ENCODE results near the gene PUM2.

Gene PUM2

DNA sequence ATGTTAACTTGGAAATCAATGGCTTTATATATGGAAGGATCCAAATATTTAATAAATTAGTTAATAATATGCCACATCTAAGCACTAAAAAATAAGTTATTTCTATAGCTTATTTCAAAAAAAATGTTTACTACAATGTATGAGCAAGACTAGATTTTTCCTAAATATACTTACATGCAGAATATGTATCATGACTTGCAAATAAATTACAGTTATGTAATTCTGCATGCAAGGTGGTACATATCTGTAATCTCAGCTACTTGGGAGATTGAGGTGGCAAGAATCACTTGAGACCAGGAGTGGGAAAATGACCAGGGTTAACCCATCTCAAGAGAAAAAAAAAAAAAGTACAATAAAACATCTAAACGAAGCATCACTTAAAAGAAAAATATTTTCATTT lies 11.6 kb downstream of the PUM2 start:
- DNase-seq (ENCODE audit: low read depth) = no peak

DNA sequence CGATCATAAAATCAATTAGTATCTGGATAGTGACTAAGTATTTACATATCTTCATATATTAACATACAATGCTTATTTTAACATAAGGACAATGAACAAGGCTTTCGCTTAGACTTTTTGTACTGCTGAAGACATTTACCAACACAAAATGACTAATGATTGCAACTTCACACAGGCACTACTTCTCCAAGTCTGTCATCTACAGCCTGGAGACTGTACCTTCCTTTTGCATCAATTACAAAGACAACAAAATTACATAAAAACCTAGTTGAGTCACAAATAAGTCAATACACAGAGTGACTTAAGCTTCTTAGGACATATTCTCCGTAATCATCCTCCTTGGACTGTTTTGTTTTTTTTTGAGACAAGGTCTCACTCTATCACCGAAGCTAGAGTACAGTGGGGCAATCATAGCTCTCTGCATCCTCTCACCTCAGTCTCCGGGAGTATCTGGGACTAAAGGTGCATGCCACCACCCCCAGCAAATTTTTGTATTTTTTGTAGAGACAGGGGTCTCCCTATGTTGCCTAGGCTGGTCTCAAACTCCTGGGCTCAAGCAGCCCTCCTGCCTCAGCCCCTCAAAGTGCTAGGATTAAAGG lies 15.9 kb downstream of the PUM2 start:
- DNase-seq (ENCODE audit: low read depth) = no peak

DNA sequence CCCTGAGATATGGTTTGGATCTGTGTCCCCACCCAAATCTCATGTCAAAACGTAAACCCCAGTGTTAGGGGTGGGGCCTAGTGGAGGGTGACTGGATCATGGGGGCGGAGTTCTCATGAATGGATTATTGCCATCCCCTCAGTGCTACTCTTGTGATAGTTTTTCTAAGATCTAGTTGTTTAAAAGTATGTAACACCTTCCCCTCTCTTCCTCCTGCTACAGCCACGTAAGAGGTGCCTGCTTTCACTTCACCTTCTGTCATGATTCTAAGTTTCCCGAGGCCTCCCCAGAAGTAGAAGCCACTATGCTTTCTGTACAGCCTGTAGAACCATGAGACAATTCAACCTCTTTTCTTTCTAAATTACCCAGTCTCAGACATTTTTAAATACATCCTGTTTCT lies 16.9 kb downstream of the PUM2 start:
- no peak for DNase-seq (ENCODE audit: low read depth)

DNA sequence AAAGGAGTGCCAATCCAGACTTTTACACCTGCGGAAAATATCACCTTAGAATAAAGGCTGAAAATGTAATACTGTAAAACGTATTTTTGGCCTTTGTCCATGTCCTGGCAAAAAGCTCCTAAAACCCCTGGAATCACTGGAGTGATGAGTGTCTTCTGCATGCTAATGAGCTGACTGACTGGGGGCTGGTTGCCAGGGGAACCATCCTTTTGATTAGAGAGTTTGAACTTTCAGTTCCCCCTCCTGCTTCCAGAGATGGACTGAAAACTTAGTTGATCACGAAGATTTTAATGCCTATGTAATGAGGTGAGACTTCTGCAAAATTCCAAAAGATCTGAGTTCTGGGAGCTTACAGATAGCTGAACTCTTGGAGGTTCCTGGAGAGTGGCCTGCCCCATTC lies 20.5 kb downstream of the PUM2 start:
- no peak for DNase-seq (ENCODE audit: low read depth)

DNA sequence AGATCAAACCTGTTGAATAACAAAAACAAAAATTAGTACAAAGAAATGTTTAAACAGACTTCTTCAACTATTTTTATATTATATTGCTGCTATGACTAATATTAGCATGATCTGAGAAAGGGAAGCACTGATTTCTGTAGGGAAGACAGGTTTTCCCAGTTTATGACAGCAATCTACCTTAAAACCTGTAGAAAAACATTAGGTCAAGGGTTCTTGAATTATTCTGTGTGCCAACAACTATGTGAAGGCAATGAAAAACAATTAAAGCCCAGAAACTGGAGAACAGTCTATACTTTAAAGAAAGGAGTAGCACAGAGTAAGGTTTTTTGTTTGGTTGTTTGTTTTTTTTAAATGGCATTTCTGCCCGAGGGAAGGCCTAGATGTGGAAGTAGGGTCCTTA lies 23.3 kb downstream of the PUM2 start:
- no peak for DNase-seq (ENCODE audit: low read depth)

DNA sequence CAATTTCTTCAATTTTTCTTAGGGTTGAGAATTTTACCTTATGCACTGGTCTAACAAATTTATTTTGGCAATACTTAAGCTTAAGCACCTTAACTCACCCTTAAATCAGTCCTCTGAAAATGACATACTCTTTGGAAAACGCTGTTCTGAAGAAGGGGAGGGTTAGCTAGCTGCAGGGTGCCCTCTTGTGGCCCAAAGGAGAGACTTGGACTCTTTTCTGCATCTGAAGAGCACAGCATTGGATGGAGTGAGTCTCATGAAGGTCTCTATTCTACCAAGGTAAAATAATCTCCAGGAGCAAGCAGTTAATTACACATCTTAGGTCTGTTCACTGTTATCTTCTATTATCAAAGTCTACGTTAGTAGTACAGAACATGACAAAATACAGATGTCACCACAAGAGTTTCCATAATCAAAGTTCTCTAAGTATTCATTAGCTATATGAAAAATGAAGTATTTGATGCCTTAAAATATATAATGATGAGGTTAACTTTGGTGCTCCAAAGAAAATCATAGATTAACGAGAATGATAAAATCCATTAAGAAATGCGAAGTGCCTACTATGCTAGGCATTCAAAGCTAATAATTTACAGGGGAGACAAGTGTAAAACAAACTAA lies 24.4 kb downstream of the PUM2 start:
- peak; percentile 33 for DNase-seq (ENCODE audit: low read depth)

DNA sequence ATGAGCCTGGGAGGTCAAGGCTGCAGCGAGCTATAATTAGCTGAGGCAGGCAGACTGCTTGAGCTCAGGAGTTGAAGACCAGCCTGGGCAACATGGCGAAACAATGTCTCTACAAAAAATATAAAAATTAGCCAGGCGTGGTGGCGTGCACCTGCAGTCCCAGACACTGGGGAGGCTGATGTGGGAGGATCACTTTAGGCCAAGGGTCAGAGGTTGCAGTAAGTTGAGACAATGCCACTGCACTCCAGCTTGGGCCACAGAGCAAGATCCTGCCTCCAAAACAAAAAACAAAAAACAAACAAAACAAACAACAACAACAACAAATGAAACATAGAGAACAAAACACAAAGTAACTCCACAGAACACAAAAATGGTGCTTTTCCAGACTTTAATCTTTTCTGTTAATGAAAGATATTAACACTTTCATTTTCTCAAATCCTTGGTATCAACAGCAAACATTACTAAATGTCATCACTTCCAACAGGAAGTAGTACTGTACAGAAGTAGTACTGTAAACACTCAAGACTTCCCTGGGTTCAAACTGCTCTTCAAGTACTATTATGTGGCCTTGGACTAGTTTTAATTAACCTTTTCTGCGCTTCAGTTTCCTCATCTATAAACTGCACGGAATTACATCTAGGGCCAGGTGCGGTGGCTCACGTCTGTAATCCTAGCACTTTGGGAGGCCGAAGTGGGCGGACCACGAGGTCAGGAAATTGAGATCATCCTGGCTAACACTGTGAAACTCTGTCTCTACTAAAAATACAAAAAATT lies 27.9 kb downstream of the PUM2 start:
- DNase-seq (ENCODE audit: low read depth) = no peak

DNA sequence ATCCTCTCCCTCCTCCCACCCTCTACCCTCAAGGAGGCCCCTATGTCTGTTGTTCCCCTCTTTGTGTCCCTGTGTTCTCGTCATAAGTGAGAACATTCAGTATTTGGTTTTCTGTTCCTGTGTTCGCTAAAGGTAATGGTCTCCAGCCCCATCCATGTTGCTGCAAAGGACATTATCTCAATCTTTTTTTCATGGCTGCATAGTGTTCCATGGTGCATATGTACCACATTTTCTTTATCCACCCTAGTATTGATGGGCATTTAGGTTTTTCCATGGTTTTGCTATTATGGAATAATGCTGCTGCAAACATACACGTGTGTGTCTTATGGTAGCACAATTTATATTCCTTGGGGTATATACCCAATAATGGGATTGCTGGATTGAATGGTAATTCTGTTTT lies 33.0 kb downstream of the PUM2 start:
- no peak for DNase-seq (ENCODE audit: low read depth)

DNA sequence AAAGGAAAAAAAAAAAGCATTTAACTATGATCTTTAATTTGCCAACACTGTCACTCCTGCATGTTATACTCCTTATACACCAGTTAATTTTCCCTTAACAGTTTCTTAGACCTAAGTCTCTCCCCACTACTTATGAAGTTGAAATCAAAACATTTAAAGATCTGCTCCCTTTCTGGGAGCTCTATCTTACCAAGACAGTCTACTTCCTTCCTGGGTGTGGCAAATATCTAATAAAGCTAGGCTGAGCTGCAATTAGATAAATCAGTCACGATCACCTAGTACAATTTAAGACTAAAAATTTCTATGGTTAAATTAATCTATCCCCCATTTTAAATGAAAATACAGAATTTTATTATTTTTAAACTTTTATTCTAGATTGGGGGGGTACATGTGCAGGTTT lies 33.4 kb downstream of the PUM2 start:
- no peak for DNase-seq (ENCODE audit: low read depth)

DNA sequence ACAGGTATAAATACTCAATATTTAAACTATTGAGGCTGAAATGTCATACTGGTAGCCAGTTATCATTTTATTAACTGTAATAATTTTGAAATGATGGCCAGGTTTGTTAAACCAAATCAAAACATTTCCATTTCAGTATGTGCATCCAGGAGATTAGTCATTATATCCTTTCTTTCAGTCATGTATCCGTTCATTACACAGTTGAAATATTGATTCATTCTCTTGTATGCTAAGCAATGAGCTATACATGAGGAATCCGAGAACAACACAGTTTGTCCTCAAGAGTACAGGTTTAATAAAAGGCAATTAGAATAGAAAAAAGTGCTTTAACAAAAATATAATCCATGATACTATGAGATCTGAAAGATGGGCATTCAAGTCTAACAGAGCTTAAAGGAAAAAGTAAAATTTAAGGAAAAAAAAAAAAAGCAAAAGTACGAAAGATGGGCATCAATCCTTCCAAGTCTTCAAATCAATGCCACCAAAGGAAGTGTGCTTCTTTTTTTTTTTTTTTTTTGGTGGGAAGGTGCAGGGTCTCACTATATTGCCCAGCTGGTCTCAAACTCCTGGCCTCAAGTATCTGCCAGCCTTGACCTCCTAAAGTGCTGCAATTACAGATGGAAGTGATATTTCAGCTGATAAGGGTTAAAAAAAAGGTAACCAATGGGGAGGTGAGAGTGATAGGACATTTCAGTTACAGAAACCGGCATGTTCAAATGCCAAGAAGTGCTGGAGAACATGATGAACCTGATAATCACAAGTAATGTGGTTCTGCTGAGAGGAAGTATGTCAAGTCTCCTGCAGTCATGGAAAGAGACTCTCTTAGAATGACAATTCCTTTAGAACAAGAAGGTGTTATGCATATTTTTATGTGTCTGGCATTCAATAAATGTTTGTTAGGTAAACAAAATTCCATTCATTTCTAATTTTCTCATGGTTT lies 35.8 kb downstream of the PUM2 start:
- no peak for DNase-seq (ENCODE audit: low read depth)

DNA sequence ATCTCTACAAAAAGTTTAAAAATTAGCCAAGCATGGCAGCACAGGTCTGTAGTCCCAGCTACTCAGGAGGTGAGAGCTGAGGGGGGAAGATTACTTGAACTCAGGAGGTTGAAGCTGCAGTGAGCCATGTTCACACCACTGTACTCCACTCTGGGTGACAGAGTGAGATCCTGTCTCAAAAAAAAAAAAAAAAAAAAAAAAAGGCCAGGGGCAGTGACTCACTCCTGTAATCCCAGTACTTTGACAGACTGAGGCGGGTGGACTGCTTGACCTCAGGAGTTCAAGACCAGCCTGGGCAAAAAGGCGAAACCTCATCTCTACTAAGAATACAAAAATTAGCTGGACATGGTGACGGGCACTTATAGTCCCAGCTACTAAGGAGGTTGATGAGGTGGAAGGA lies 37.0 kb downstream of the PUM2 start:
- DNase-seq (ENCODE audit: low read depth) = no peak

DNA sequence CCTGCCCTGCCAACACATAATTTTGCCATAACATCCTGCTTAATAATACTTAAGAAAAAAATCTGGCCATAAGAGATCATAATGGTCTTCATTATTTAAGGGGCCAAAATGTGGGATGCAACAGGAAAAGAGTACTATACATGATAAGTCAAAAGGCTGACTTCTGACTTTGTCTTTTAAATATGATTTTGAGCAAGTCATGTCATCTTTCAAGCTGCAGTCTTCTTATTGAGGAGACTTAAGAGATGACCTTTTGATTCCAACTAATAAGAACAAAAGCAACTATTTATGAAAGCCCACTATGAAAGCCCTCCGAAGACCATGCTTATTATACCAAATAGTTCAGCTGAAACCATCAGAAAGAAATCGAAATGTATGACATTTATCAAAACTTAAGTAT lies 41.6 kb downstream of the PUM2 start:
- no peak for DNase-seq (ENCODE audit: low read depth)

DNA sequence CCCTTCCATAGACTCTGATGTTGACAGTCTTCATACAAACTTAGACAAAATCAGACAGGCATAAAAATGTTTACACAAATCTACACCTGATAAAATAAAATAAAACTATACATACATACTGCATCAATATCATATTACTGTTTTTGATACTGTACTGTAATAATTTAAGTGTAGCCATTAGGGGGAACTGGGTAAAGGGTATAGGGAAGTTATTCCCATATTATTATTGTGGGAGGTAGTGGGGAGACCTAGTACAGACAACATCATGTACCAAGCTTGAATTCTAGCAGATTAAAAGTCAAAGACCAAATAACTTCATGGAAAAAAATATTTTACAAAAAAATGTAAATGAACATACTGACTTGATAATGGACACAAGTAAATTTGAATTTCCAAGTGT lies 43.3 kb downstream of the PUM2 start:
- DNase-seq (ENCODE audit: low read depth) = no peak

DNA sequence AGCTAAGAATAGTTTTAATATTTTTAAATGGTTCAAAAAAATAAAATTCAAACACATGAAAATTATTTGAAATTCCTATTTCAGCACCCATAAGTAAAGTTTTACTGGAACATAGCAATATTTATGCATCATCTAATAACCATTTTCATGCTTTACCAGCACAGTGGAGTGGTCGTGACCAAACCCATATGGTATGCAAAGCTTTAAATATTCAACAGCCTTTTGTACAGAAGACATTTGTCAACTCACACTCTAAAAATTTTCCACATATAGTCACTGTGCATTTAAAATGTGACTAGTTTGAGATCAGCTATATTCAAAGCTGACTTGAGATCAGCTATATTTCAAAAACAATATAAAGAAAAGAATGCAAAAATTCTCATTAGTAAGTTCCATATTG lies 46.2 kb downstream of the PUM2 start:
- DNase-seq (ENCODE audit: low read depth) = no peak

DNA sequence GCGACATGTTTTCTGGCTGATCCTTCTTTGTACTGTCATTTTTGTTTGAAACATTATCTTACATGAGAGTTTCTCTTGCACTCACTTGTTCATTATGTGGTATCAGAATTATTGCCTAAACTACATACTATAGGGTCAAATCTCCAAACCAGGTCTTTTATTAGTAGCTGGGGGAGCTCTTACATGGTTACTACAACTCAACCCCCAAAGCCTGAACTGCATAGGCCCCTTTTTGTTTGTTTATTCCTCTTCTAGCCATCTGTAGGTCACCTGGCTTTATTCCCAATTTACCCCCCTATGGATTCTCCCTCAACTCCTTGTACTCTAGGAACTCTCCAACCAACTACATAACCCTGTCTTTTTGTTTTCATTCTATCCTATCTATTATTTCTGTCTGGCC lies 46.7 kb downstream of the PUM2 start:
- no peak for DNase-seq (ENCODE audit: low read depth)

DNA sequence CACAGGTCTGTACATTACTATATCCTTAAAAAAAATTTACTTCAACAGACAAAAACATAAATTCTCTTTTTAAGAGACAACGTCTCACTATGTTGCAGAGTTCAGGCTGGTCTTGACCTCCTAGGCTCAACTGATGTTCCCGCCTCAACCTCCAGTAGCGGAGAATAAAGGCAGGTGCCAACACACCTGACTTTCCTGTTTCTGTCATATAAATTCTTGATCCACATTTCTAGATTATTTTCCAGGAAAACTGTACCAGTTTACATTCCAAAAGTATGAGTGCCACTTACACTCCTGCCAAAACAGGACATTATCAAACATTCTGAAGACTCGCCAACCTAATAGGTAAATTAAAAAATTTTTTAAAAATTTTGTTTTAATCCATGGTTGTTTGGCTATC lies 48.6 kb downstream of the PUM2 start:
- DNase-seq (ENCODE audit: low read depth) = no peak

DNA sequence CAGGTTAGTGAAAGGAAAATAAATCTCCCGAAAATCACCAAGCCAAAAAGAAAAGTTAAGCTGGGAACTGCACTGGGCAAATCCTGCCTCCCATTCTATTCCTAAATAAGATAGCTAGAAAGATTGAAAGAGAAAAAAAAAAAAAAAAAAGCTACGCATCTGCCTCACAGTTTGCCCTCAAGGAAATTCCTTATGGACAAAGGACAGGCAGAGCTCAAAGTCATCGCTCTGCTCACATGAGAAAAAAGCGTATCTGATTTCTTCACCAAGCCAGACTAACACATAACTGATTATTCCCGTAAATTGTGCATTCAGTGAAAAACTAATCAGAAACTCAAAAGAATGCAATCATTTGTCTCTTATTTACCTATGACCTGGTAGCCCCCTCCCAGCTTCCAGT lies 50.0 kb downstream of the PUM2 start:
- no peak for DNase-seq (ENCODE audit: low read depth)

DNA sequence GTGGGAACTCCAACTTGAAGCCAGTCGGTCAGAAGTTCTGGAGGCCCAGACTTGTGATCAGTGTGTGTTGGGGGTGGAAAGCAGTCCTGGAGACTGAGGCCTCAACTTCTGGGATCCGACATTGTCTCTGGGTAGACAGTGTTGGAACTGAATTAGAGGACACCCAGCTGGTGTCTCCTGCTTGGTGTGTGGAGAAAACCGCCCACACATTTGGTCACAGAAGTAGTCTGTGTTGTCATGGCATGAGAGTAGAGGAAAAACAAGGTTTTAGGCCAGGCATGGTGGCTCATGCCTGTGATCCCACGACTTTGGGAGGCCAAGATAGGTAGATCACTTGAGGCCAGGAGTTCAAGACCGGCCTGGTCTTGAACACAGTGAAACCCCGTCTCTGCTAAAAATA lies 51.5 kb downstream of the PUM2 start:
- DNase-seq (ENCODE audit: low read depth) = no peak

DNA sequence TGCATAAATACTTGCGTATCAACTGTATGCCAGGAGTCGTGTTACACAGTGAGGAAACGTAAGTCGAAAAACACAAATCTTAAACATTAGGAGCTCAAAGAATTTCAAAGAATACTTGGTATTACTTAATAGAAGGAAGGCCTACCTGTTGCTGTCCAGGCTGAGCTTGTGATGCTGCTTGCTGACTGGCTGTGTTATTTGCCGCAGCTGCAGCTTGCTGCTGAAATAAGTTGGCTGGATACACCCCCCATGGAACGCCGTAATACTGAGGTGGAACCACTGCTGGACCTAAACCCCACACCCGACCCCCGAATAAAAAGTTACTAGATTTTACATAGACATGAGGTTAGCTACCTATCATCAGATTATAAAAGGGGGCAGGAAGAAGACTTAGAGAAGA lies 56.4 kb downstream of the PUM2 start:
- DNase-seq (ENCODE audit: low read depth) = no peak

DNA sequence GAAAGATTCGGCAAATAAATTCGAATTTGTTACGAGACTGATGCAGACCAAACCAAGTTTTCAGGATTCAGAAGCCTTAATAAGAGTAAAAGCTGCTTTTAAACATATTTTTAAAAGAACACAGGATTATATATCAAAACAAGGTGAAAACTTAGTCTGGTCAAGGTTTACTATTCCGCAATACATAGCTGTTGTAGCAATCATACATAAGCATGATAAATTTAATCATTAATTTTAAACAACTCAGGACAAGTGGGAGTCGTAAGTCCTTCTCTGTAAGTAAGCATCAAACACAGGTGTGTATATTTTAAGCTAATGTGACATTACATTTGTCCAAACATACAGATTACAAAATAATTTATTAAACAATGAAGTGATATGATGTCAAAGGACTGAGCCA lies 57.7 kb downstream of the PUM2 start:
- DNase-seq (ENCODE audit: low read depth) = no peak

DNA sequence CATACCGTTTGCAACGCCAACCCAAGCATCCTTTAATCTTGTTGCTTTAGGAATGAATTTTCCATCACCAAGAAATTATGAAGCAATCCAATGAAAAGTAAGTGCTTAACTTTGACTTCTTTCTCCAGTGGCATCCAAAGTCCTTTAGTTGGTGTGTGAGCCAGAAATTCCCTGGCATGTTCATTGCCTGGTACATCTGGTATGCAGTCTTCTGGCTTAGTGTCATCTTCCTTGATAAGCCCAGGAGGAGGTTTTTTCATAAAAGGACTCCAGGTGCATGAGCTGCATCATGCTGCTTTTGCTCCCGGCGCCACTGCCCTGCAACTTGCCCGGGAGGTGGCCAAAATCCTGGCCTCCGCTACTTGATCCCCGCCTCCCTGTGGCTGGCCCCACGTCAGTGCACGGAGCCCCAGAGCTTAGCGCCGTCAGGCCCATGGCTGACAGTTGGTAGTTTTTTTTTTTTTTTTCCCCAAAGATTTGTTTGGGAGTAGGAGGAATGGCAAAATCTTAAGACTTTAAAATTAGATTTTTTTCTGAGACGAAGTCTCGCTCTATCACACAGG lies 58.7 kb downstream of the PUM2 start:
- no peak for DNase-seq (ENCODE audit: low read depth)

DNA sequence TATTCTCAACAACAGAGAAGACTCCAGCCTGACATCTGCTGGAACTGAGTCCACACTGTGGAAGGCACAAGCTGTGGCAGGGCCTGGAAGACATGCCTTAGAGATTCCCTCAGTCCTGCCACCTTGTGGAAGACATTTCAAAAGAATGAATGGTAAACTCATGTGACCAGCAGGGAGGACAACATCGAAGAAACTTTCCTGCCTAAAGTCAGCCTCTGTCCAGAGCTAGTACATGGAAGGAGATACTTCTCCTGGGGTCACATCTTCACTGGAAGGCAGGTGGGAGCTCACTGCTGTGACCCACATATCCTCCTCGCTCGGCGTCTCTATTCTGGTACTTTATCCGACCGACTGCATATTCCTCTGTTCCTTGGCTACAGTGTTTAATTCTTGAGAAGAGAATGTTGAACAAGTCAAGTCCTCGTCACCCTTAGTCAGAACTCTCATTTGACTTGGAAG lies 59.5 kb downstream of the PUM2 start:
- no peak for DNase-seq (ENCODE audit: low read depth)
